ENCODE results near the gene PLVAP. TPM values are rescaled to one million over a fixed set of nuclear protein-coding genes. Genes with fewer than 3 reads are reported as not detected.

Gene PLVAP
- total and polyA plus RNA-seq, 9 of the 15 experiments (the other 6 are each of a cell fraction or from before 2014, with no cell fraction given) = 0.09 to 0.84 (median 0.51) TPM; not detected in 4

- TF ChIP-seq, protein P1, sequence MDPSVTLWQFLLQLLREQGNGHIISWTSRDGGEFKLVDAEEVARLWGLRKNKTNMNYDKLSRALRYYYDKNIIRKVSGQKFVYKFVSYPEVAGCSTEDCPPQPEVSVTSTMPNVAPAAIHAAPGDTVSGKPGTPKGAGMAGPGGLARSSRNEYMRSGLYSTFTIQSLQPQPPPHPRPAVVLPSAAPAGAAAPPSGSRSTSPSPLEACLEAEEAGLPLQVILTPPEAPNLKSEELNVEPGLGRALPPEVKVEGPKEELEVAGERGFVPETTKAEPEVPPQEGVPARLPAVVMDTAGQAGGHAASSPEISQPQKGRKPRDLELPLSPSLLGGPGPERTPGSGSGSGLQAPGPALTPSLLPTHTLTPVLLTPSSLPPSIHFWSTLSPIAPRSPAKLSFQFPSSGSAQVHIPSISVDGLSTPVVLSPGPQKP (CRISPR knock-in tag; IDR thresholded peaks at IDR 0.05) = no peak
- peak; percentile 78 to 88 for TF ChIP-seq KDM1A (IDR thresholded peaks at IDR 0.05)
- TF ChIP-seq, protein P2, sequence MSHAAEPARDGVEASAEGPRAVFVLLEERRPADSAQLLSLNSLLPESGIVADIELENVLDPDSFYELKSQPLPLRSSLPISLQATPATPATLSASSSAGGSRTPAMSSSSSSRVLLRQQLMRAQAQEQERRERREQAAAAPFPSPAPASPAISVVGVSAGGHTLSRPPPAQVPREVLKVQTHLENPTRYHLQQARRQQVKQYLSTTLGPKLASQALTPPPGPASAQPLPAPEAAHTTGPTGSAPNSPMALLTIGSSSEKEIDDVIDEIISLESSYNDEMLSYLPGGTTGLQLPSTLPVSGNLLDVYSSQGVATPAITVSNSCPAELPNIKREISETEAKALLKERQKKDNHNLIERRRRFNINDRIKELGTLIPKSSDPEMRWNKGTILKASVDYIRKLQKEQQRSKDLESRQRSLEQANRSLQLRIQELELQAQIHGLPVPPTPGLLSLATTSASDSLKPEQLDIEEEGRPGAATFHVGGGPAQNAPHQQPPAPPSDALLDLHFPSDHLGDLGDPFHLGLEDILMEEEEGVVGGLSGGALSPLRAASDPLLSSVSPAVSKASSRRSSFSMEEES (CRISPR knock-in tag; IDR thresholded peaks at IDR 0.05) = peak; percentile 57; the same call in 1 of the 2 replicates
- peak; percentile 37; the same call in 1 of the 2 replicates for TF ChIP-seq SMARCE1 (IDR thresholded peaks at IDR 0.05)
- peak; percentile 26; the same call in 1 of the 2 replicates for TF ChIP-seq JUND (IDR thresholded peaks at IDR 0.05; ENCODE audit: borderline replicate concordance, low read depth, low read length)
- TF ChIP-seq JUND (tag; IDR thresholded peaks at IDR 0.05; ENCODE audit: borderline replicate concordance, low read depth, low read length) = no peak
- peak; percentile 52; the same call in 1 of the 2 replicates for TF ChIP-seq EP300 (IDR thresholded peaks at IDR 0.05; ENCODE audit: low read length)
These were observed 21.9 kb upstream of the PLVAP start (continued) for GRCh38 chr19:17398902-17399527.

Data from K562 (cell line).